Right cardiac atrium (tissue), 5 donors: ENCODE measurements around the gene FHOD3. TPM values are rescaled to one million over a fixed set of nuclear protein-coding genes. Genes with fewer than 3 reads are reported as not detected.
A peak's percentile ranks its signal among the peaks of the same experiment; 100 is the strongest.

Experiments used
- ATAC-seq, 2 donors: fragments of 200-7000 bp; cut with Tn5 transposase; one replicate each; pipeline versions ENCODE4 v1.8.0 to v1.9.1; 2020; ENCODE audit warnings: moderate library complexity in 2 of 2, mild to moderate bottlenecking in 1 of 2
- DNase-seq, 3 donors: peaks; one replicate each; pipeline ENCODE4 v3.0.0-alpha.2; 2020
- H3K27ac ChIP-seq: one replicate; pipeline ENCODE4 v1.5.1; 2013; ENCODE audit warnings: mild to moderate bottlenecking, low read length, control low read depth, moderate library complexity
- H3K27me3 ChIP-seq: one replicate; pipeline ENCODE4 v1.6.1; 2013; ENCODE audit not compliant: control insufficient read depth, insufficient read depth
- H3K4me1 ChIP-seq: one replicate; pipeline ENCODE4 v1.6.1; 2013; ENCODE audit warnings: low read length; ENCODE audit not compliant: control insufficient read depth, insufficient read depth
- H3K4me3 ChIP-seq: one replicate; pipeline ENCODE4 v1.5.1; 2013; ENCODE audit warnings: low read length, control low read depth
- H3K9me3 ChIP-seq: one replicate; pipeline ENCODE4 v1.6.1; 2013; ENCODE audit warnings: low read length; ENCODE audit not compliant: control insufficient read depth
- WGBS: extraction: QIAGEN DNeasy Blood & Tissue Kit; methylation state at CpG from one replicate; pipeline ENCODE4 v1.1.7; 2013; 5-methylcytosine and 5-hydroxymethylcytosine counted together
- intact Hi-C, 4 donors: fragments of 100-400 bp; cut with DNase I; formaldehyde crosslinking; loops; one replicate each; pipeline versions ENCODE4 v1.11.0 to v1.14.0; 2022 to 2023
- polyA plus RNA-seq: library from polyadenylated mRNA; stranded (reverse); fragments of 200-250 nt; gene quantifications from one replicate; pipeline ENCODE4 v1.2.3, GENCODE V29; 2013
- total RNA-seq, 4 donors: library from RNA; stranded (reverse); fragmentation: NEBNext Ultra II Directional; extraction: Animal tissue kit (Norgen Biotek cat#: 25700); gene quantifications; one replicate each; pipeline ENCODE4 v1.2.1, GENCODE V29; 2021
- donor health status: healthy with polysubstance abuse.
- donor health status: DM: no; HTN: yes; CAD: no.
- donor health status: DM: no; HTN: no; CAD: no.
- donor health status: DM: no; HTN: yes; CAD: no; lungs with severe emphysema.
- donor health status: DM: yes; HTN: yes; CAD: no.

The FHOD3 gene
- total and polyA plus RNA-seq, 5 donors, result 118 to 157 (median 138) TPM

DNA sequence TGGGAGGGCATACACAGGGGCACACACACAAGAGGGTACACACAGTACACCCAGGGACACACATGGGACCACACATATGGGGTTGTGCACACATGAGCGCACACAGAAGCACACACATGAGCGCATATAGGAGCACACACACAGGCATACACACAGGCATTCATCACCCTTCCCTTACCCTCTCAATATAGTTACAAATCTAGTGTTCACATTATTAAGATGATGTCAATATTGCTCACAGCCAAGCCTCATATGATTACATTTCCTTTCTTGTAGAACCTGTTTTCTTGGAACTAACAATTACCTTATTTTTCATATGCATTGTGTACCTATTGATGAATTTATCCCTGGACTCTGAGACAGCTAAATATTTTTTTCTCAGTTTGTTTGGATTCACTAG, 156.7 kb downstream of the FHOD3 start:
- Histone ChIP-seq H3K27me3 (no peaks in the 10 kb centered on the region), H3K4me3 (no peak overlapping the region), H3K9me3 (no peaks in the 10 kb centered on the region), H3K4me1 (peaks cover 15% of the 10 kb centered on the region), H3K27ac (no peak overlapping the region)
- peak in 1 of 2 donors; percentile 22 for ATAC-seq
- 96% methylated on average over 2 of the region's 2 CpGs for WGBS
- intact Hi-C loops, result no loop called here
- DNase-seq, result no peak

DNA sequence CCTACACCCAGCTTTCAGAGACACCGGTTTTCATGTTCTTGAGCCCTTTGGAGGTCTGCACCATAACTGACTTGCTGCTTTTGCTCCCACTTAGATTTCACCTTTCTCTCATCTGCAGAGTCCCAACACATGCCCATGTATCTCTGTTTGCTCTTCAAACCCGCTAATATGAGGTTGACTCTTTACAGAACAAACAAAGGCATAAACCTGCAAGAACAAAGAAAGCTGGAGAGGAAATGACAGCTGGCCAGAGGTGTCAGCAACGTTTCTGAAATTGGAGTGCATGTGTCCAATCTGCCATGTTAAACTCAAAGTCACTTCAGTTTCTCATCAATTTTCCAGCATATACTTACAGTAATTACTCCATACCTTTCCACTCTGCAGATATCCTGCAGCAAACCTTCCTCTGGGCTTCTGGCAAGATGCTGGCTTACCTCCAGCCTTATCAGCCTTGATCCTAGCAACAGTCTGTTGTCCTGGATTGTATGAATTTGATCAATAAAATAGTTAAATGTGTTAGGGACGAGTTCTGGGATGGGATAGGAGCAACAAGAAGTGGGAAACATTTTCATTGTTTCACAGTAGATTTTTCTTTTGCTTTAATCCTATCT, 157.4 kb downstream of the FHOD3 start:
- Histone ChIP-seq H3K4me3 (no peak overlapping the region), H3K4me1 (peaks cover 15% of the 10 kb centered on the region), H3K27me3 (no peaks in the 10 kb centered on the region), H3K9me3 (no peaks in the 10 kb centered on the region), H3K27ac (no peak overlapping the region)
- WGBS, result 57% methylated on average over 4 of the region's 4 CpGs
- no peak for DNase-seq
- intact Hi-C loops, result no loop called here
- ATAC-seq, result no peak

DNA sequence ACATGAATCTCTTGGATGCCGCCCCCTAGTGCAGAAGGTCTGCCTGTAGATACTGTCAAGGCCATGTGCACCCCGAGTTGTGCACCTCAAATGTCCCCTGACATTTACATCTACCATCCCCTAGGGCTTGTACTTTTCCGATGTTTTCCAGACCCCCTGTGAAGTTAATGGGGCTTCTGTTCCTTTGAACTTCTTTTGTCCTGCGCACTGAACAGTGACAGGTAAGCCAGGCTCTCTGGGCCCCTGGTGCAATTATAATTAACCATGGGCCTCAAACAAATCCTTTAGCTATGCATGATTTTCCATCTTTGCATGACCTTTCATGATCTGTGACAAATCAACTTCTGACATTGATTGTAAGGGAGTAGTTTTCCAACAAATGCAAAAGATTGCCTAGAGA, 158.4 kb downstream of the FHOD3 start:
- 89% methylated on average over 4 of the region's 4 CpGs for WGBS

DNA sequence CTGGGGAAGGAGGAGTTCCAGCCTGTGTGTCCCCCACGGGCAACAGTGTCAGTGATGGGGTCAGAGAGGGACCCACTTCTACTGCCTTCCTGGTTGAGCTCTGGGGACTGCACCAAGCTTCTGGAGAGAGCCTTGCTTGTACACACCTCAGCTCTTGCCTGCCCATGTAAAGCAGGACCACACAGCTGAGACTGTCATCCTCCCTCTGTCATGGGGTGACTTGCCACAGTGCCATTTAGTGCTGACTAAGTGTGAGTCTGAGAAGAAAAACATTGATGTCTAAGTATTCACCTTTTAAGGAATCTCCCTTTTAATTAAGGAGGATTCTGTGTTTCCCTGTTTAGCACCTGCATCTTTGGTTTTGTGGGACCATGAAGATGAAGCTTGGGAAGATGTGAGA, 159.1 kb downstream of the FHOD3 start:
- peak overlapping the region; percentile 76 for H3K27ac ChIP-seq
- H3K27me3 ChIP-seq, result no peaks in the 10 kb centered on the region
- intact Hi-C loops, result no loop called here
- H3K4me3 ChIP-seq, result no peak overlapping the region
- no peak for ATAC-seq
- H3K4me1 ChIP-seq, result peaks cover 13% of the 10 kb centered on the region
- no peaks in the 10 kb centered on the region for H3K9me3 ChIP-seq
- no peak for DNase-seq
- 76% methylated on average over 1 of the region's 1 CpG for WGBS

More for the DNA sequence above, 158.4 kb downstream of the FHOD3 start:
- no peak overlapping the region for H3K27ac ChIP-seq
- peaks cover 17% of the 10 kb centered on the region for H3K4me1 ChIP-seq
- DNase-seq (no peak), ATAC-seq (no peak)
- no peaks in the 10 kb centered on the region for H3K27me3 ChIP-seq
- no peak overlapping the region for H3K4me3 ChIP-seq
- no peaks in the 10 kb centered on the region for H3K9me3 ChIP-seq
- intact Hi-C loops, result no loop called here

DNA sequence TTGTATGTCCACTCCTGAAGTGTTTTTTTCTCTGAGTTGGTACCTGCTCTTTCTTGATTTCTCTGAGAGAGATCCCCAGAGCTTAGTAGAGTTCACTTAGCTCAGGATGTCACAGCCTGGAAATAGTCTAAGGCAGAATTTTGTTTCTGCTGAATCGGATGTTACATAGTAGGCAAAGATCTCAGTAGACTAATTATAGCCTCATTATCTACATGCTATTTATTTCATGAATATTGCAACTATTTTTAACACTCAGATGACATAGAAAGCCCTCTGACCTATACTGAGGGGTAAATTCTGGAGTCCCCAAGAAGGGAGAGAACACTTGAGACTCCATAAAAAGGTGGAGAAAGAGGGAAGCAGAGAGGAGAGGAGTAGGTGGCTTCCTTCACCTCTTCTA, 160.2 kb downstream of the FHOD3 start:
- Histone ChIP-seq H3K4me3 (no peak overlapping the region), H3K9me3 (no peaks in the 10 kb centered on the region), H3K27ac (peak overlapping the region; percentile 76), H3K27me3 (no peaks in the 10 kb centered on the region), H3K4me1 (peaks cover 12% of the 10 kb centered on the region)
- intact Hi-C loops, result no loop called here
- DNase-seq, result no peak
- WGBS, result 38% methylated on average over 1 of the region's 1 CpG
- peak; percentile 24 to 61 for ATAC-seq

DNA sequence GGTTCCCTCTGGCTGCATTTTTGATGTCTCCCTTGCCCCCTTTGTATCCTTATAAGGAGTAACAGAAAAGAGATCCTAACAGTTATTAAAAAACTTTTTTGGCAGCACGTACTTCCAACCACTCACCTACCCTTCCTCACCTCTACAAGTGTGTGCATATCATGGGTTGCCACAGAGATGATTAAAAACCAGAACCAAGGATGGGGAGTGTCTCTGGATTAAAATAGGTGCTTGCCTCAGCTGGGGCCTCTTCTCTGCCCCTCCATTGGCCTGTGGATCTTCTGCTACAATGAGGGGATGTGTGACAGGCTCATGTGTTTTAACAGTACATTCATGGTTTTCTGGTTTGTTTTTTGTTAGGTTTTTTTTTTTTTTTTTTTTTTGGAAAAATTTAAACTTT, 160.8 kb downstream of the FHOD3 start:
- no peaks in the 10 kb centered on the region for H3K9me3 ChIP-seq
- no peak for ATAC-seq
- WGBS, result 57% methylated on average over 1 of the region's 1 CpG

DNA sequence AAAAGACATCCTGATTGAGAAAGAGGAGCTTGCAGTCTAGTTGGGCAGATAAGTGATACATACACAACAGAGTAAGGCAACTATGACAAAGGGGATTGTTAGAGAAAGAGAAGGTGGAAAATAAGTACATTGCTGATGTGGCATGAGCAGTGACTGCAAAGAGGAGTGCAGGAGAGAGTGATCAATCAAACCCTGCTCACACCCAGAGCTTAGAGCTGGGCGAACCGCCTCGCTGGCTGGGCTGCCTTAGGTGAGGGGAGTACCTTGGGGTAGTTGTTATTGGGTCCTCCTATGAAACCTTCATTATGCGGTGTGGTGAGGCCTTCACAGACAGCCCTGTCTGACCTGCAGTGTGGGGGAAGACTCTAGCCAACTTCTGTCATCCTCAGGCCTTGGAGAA, 161.7 kb downstream of the FHOD3 start:
- no peaks in the 10 kb centered on the region for H3K9me3 ChIP-seq

More for the DNA sequence above, 160.8 kb downstream of the FHOD3 start:
- peaks cover 12% of the 10 kb centered on the region for H3K4me1 ChIP-seq
- no peak overlapping the region for H3K4me3 ChIP-seq
- DNase-seq, result no peak
- H3K27ac ChIP-seq, result peak overlapping the region; percentile 72
- no peaks in the 10 kb centered on the region for H3K27me3 ChIP-seq
- intact Hi-C loops, result no loop called here

DNA sequence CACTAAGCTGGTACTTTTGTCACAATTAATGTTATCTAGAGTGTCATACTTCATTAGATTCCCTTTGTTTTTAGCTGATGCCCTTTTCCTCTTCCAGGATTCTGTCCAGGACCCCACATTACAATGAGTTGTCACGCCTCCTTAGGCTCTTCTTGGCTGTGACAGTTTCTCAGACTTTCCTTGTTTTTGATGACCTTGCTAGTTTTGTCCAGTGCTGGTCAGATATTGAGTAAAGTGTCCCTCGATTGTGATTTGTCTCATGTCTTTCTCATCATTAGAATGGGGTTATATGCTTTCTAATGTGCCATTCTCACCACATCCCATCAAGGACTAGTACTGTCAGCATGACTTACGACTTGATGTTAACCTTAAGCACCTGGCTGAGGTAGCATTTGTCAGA, 162.3 kb downstream of the FHOD3 start:
- ATAC-seq (no peak), DNase-seq (no peak)
- WGBS, result 53% methylated on average over 3 of the region's 3 CpGs
- Histone ChIP-seq H3K4me1 (peaks cover 9% of the 10 kb centered on the region), H3K4me3 (no peak overlapping the region), H3K27ac (peak overlapping the region; percentile 67), H3K9me3 (no peaks in the 10 kb centered on the region), H3K27me3 (no peaks in the 10 kb centered on the region)
- intact Hi-C loops, result loop anchor here in 2 of 4 donors (10.0 kb wide), 3 partner anchors 85 to 165 kb away; partner anchors contain the start of gene FHOD3 (in 1 of the 2)

More for the DNA sequence above, 161.7 kb downstream of the FHOD3 start:
- no peak for DNase-seq
- Histone ChIP-seq H3K27ac (peak overlapping the region; percentile 73), H3K27me3 (no peaks in the 10 kb centered on the region), H3K4me3 (no peak overlapping the region), H3K4me1 (peaks cover 9% of the 10 kb centered on the region)
- intact Hi-C loops, result no loop called here
- no peak for ATAC-seq
- WGBS, result 82% methylated on average over 4 of the region's 4 CpGs

DNA sequence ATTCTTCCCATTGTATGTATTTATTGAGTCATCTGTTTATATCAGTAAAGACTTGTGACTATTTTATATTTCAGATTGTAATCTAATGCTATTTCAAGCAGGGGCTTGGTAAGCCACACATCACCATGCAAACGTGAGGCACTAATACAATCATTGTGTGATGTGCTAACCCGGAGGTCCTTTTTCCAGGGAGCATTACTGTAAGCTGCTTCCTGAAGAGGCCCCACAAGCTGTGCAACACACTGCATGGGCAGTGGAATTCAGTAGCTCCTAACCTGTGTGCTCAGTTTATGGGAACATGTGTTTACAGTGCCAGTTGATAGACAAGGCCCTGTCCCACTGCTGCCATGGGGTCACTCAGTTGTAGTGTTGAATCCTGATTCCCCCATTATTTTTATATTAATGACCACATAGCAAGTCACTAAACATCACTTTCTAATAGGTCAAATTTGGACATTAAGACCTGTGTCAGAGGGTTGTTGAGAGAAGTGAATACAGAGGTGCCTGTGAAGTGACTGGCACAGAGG, 162.9 kb downstream of the FHOD3 start:
- H3K27ac ChIP-seq, result peak overlapping the region; percentile 67
- DNase-seq (no peak), ATAC-seq (no peak)
- intact Hi-C loops, result loop anchor here in 2 of 4 donors (10.0 kb wide), 3 partner anchors 86 to 166 kb away; partner anchors contain the start of gene FHOD3 (in 1 of the 2)
- no peaks in the 10 kb centered on the region for H3K9me3 ChIP-seq
- H3K27me3 ChIP-seq, result no peaks in the 10 kb centered on the region
- H3K4me3 ChIP-seq, result no peak overlapping the region
- H3K4me1 ChIP-seq, result peaks cover 9% of the 10 kb centered on the region
- 52% methylated on average over 2 of the region's 2 CpGs for WGBS

DNA sequence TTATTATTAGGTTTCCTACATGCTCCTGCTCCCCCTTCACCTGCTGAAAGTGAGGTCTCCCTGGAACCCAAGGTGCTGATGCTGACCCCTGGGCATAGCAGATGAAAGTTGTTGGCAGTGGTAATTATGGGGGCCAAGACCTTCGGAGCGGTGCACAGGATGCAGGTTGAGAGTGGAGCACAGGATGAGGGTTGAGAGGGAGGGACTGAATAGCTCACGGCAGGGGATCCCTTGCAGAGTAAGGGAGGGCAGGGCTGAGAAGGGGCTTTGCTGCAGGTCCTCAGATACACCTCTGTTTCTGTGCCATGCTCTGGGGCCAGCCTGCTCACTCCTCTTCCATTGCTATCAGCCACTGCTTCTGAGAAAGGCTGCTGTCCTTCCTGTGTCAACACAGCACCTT, 163.3 kb downstream of the FHOD3 start:
- intact Hi-C loops, result loop anchor here in 2 of 4 donors (10.0 kb wide), 3 partner anchors 86 to 166 kb away; partner anchors contain the start of gene FHOD3 (in 1 of the 2)
- Histone ChIP-seq H3K4me3 (no peak overlapping the region), H3K4me1 (peaks cover 7% of the 10 kb centered on the region), H3K9me3 (no peaks in the 10 kb centered on the region), H3K27me3 (no peaks in the 10 kb centered on the region), H3K27ac (peak overlapping the region; percentile 57)
- WGBS, result 62% methylated on average over 3 of the region's 3 CpGs
- DNase-seq (no peak), ATAC-seq (no peak)

DNA sequence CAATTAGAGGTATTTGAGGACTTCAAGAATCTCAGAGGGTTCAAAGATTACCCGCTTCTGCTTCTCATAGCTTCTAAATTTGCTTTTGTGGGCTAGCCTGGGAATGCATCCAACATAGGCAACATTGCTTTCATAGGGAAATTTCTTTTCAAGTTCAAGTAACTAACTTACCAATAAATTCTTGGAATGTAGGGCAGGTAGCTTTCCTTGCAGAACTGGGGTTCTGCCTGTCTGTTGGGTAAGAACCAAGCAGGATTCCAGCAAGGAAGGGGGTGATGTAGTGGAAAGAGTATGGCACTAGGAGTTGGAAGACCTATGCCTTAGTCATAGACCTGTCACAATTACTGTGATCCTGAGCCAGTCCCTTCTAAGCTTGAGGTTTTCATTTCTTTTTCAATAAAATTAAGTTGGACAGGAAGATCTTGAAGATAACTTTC, 164.1 kb downstream of the FHOD3 start:
- Histone ChIP-seq H3K9me3 (no peaks in the 10 kb centered on the region), H3K4me3 (no peak overlapping the region), H3K27me3 (no peaks in the 10 kb centered on the region), H3K27ac (peak overlapping the region; percentile 7), H3K4me1 (peaks cover 4% of the 10 kb centered on the region)
- ATAC-seq, result no peak
- intact Hi-C loops, result loop anchor here in 2 of 4 donors (10.0 kb wide), 3 partner anchors 87 to 167 kb away; partner anchors contain the start of gene FHOD3 (in 1 of the 2)
- DNase-seq, result no peak
- WGBS, result 65% methylated on average over 1 of the region's 1 CpG
